ENCODE results near the gene PLCB1.
A peak's percentile ranks its signal among the peaks of the same experiment; 100 is the strongest.

- TF ChIP-seq CTCF (IDR thresholded peaks at IDR 0.05; ENCODE audit: extremely low read depth in 1 of 2, insufficient read depth in 1 of 2, low read depth in 1 of 2, low read length in 2 of 2) (no peak), JUN (IDR thresholded peaks at IDR 0.05; ENCODE audit: borderline replicate concordance, insufficient read depth, insufficient read length, low read depth) (no peak), POLR2AphosphoS5 (IDR thresholded peaks at IDR 0.05; ENCODE audit: insufficient read depth, low read depth, low read length) (no peak), EZH2 (IDR thresholded peaks at IDR 0.05; ENCODE audit: borderline replicate concordance, low read depth, low read length, severe bottlenecking) (no peak), POLR2A (IDR thresholded peaks at IDR 0.05; ENCODE audit: low read depth, low read length) (no peak), GATA2 (IDR thresholded peaks at IDR 0.05; ENCODE audit: insufficient read depth, insufficient read length, low read depth, low read length) (peak; percentile 34), MYC (IDR thresholded peaks at IDR 0.05; ENCODE audit: low read depth, low read length) (no peak)
Measured at GRCh38 chr20:8115436-8115835, 16.6 kb upstream of the PLCB1 start.
